Measurements from ENCODE around the gene PSEN1. TPM values are rescaled to one million over a fixed set of nuclear protein-coding genes. Genes with fewer than 3 reads are reported as not detected.
"Not testable (repeated sequence)": the region's sequence is repeated elsewhere in the genome, so short reads cannot be mapped to it uniquely, and the experiment has no call there.

PSEN1 gene
- total and polyA plus RNA-seq, 2 experiments from 2014 or later: 46.3 to 49.5 TPM

- Histone ChIP-seq H3K4me2 (ENCODE audit: unreplicated experiment) (no peak overlapping the region), H3K79me2 (ENCODE audit: insufficient read depth) (no peaks in the 10 kb centered on the region), H3K27ac (no peak overlapping the region), H3K9ac (no peak overlapping the region), H3K9me2 (ENCODE audit: insufficient read depth) (no peaks in the 10 kb centered on the region), H3K9me3 (ENCODE audit: low read depth) (no peaks in the 10 kb centered on the region), H3K27me3 (replicated peaks; ENCODE audit: insufficient read depth) (no peaks in the 10 kb centered on the region), H3F3A (ENCODE audit: insufficient read depth) (no peaks in the 10 kb centered on the region), H3K4me3 (no peak overlapping the region), H4K20me1 (ENCODE audit: insufficient read depth) (no peaks in the 10 kb centered on the region), H3K36me3 (ENCODE audit: low read depth) (peaks cover 15% of the 10 kb centered on the region; the same call in 1 of the 2 replicates), H3K4me1 (ENCODE audit: insufficient read depth) (no peaks in the 10 kb centered on the region), H2AFZ (no peak overlapping the region)
- DNase-seq: no peak
- in situ Hi-C loops (cut with MboI): no loop called here
- TF ChIP-seq EZH2 (IDR thresholded peaks at IDR 0.05; ENCODE audit: insufficient read depth, poor library complexity, severe bottlenecking) (no peak), EZH2phosphoT487 (IDR thresholded peaks at IDR 0.05; ENCODE audit: insufficient read depth, low read depth) (no peak)
- 90 to 91% methylated on average over 1 of the region's 1 CpG for WGBS, 2 experiments (ENCODE audit: low coverage in 1 of 2, low lambda C conversion rate in 2 of 2, missing lambda C conversion rate in 2 of 2)
Measured at GRCh38 chr14:73166399-73166798, 30.1 kb downstream of the PSEN1 start.

GRCh38 chr14:73167727-73168126 is 31.4 kb downstream of the PSEN1 start:
- Histone ChIP-seq H3K9me2 (ENCODE audit: insufficient read depth) (no peaks in the 10 kb centered on the region), H3K27ac (no peak overlapping the region), H4K20me1 (ENCODE audit: insufficient read depth) (no peaks in the 10 kb centered on the region), H3F3A (ENCODE audit: insufficient read depth) (no peaks in the 10 kb centered on the region), H2AFZ (no peak overlapping the region), H3K4me2 (ENCODE audit: unreplicated experiment) (no peak overlapping the region), H3K79me2 (ENCODE audit: insufficient read depth) (no peaks in the 10 kb centered on the region), H3K9me3 (ENCODE audit: low read depth) (no peaks in the 10 kb centered on the region), H3K9ac (no peak overlapping the region), H3K36me3 (ENCODE audit: low read depth) (peaks cover 24% of the 10 kb centered on the region; the same call in 1 of the 2 replicates), H3K4me3 (no peak overlapping the region), H3K4me1 (ENCODE audit: insufficient read depth) (no peaks in the 10 kb centered on the region), H3K27me3 (replicated peaks; ENCODE audit: insufficient read depth) (no peaks in the 10 kb centered on the region)
- 81 to 85% methylated on average over 4 of the region's 4 CpGs for WGBS, 2 experiments (ENCODE audit: low coverage in 1 of 2, low lambda C conversion rate in 2 of 2, missing lambda C conversion rate in 2 of 2)
- TF ChIP-seq EZH2 (IDR thresholded peaks at IDR 0.05; ENCODE audit: insufficient read depth, poor library complexity, severe bottlenecking) (no peak), EZH2phosphoT487 (IDR thresholded peaks at IDR 0.05; ENCODE audit: insufficient read depth, low read depth) (no peak)
- DNase-seq: no peak
- in situ Hi-C loops (cut with MboI): no loop called here

- no peak for DNase-seq
- H3K4me2 ChIP-seq (ENCODE audit: unreplicated experiment): no peak overlapping the region
- H3K4me1 ChIP-seq (ENCODE audit: insufficient read depth): no peaks in the 10 kb centered on the region
- no peaks in the 10 kb centered on the region for H3K9me3 ChIP-seq (ENCODE audit: low read depth)
- no peak overlapping the region for H3K9ac ChIP-seq
- no peak overlapping the region for H3K4me3 ChIP-seq
- H4K20me1 ChIP-seq (ENCODE audit: insufficient read depth): no peaks in the 10 kb centered on the region
- no peaks in the 10 kb centered on the region for H3F3A ChIP-seq (ENCODE audit: insufficient read depth)
- H3K36me3 ChIP-seq (ENCODE audit: low read depth): peaks cover 24% of the 10 kb centered on the region; the same call in 1 of the 2 replicates
- H3K79me2 ChIP-seq (ENCODE audit: insufficient read depth): no peaks in the 10 kb centered on the region
- no peak overlapping the region for H2AFZ ChIP-seq
- TF ChIP-seq EZH2phosphoT487 (IDR thresholded peaks at IDR 0.05; ENCODE audit: insufficient read depth, low read depth) (no peak), EZH2 (IDR thresholded peaks at IDR 0.05; ENCODE audit: insufficient read depth, poor library complexity, severe bottlenecking) (no peak)
- H3K27ac ChIP-seq: no peak overlapping the region
- no peaks in the 10 kb centered on the region for H3K27me3 ChIP-seq (replicated peaks; ENCODE audit: insufficient read depth)
- in situ Hi-C loops (cut with MboI): no loop called here
- no peaks in the 10 kb centered on the region for H3K9me2 ChIP-seq (ENCODE audit: insufficient read depth)
- WGBS, 2 experiments (ENCODE audit: low coverage in 1 of 2, low lambda C conversion rate in 2 of 2, missing lambda C conversion rate in 2 of 2): 91 to 95% methylated on average over 9 of the region's 9 CpGs
Measured at GRCh38 chr14:73168274-73168673, 32.0 kb downstream of the PSEN1 start.

GRCh38 chr14:73168691-73169090 is 32.4 kb downstream of the PSEN1 start:
- no peak overlapping the region for H3K9ac ChIP-seq
- in situ Hi-C loops (cut with MboI): no loop called here
- no peaks in the 10 kb centered on the region for H3K27me3 ChIP-seq (replicated peaks; ENCODE audit: insufficient read depth)
- H3K27ac ChIP-seq: no peak overlapping the region
- no peaks in the 10 kb centered on the region for H3K9me2 ChIP-seq (ENCODE audit: insufficient read depth)
- peaks cover 27% of the 10 kb centered on the region; the same call in 1 of the 2 replicates for H3K36me3 ChIP-seq (ENCODE audit: low read depth)
- H2AFZ ChIP-seq: no peak overlapping the region
- H3F3A ChIP-seq (ENCODE audit: insufficient read depth): no peaks in the 10 kb centered on the region
- no peak overlapping the region for H3K4me3 ChIP-seq
- H3K79me2 ChIP-seq (ENCODE audit: insufficient read depth): no peaks in the 10 kb centered on the region
- no peaks in the 10 kb centered on the region for H3K9me3 ChIP-seq (ENCODE audit: low read depth)
- H3K4me1 ChIP-seq (ENCODE audit: insufficient read depth): no peaks in the 10 kb centered on the region
- 95 to 96% methylated on average over 14 of the region's 14 CpGs for WGBS, 2 experiments (ENCODE audit: low coverage in 1 of 2, low lambda C conversion rate in 2 of 2, missing lambda C conversion rate in 2 of 2)
- no peak for TF ChIP-seq EZH2 (IDR thresholded peaks at IDR 0.05; ENCODE audit: insufficient read depth, poor library complexity, severe bottlenecking)
- TF ChIP-seq EZH2phosphoT487 (IDR thresholded peaks at IDR 0.05; ENCODE audit: insufficient read depth, low read depth): no peak
- no peak overlapping the region for H3K4me2 ChIP-seq (ENCODE audit: unreplicated experiment)
- no peak for DNase-seq
- H4K20me1 ChIP-seq (ENCODE audit: insufficient read depth): no peaks in the 10 kb centered on the region

GRCh38 chr14:73169855-73170254 is 33.5 kb downstream of the PSEN1 start:
- H3K9ac ChIP-seq; H2AFZ ChIP-seq; H3K27me3 ChIP-seq (replicated peaks; ENCODE audit: insufficient read depth); H3K27ac ChIP-seq; H3K9me3 ChIP-seq (ENCODE audit: low read depth); H3K79me2 ChIP-seq (ENCODE audit: insufficient read depth); H4K20me1 ChIP-seq (ENCODE audit: insufficient read depth); in situ Hi-C loops (cut with MboI); H3K9me2 ChIP-seq (ENCODE audit: insufficient read depth); H3K4me1 ChIP-seq (ENCODE audit: insufficient read depth); H3K4me3 ChIP-seq; H3F3A ChIP-seq (ENCODE audit: insufficient read depth); DNase-seq; H3K4me2 ChIP-seq (ENCODE audit: unreplicated experiment): not testable (repeated sequence)
- H3K36me3 ChIP-seq (ENCODE audit: low read depth): peaks cover 34% of the 10 kb centered on the region; the same call in 1 of the 2 replicates
- 81 to 85% methylated on average over 6 of the region's 6 CpGs for WGBS, 2 experiments (ENCODE audit: low coverage in 1 of 2, low lambda C conversion rate in 2 of 2, missing lambda C conversion rate in 2 of 2)

Measured in GM23248 (cell line).